ENCODE results near the gene ASCL1. TPM values are rescaled to one million over a fixed set of nuclear protein-coding genes. Genes with fewer than 3 reads are reported as not detected.

The ASCL1 gene
- total RNA-seq = under 1 TPM in 1 of 2 donors, not detected in 1; 0.16 TPM

DNA sequence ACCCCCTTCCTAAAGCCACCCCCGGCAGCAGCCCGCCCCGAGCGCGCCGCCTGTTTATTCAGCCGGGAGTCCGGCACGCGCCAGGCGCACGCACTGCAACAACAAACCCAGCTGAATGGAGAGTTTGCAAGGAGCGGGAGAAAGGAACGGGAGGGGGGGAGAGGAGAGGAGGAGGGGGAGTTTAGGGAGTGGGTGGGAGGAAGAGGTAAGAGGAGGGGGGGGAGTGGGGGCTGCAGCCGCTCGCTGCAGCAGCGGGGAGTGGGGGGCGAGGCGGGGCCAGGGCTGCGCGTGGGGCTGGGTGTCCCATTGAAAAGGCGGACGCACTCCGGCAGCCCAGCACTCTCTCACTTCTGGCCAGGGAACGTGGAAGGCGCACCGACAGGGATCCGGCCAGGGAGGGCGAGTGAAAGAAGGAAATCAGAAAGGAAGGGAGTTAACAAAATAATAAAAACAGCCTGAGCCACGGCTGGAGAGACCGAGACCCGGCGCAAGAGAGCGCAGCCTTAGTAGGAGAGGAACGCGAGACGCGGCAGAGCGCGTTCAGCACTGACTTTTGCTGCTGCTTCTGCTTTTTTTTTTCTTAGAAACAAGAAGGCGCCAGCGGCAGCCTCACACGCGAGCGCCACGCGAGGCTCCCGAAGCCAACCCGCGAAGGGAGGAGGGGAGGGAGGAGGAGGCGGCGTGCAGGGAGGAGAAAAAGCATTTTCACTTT is at the start of gene ASCL1:
Gene ASCL1, plus strand, starts transcription at position 336 of the 712 bp plus-strand sequence. CDS start 571 bp downstream, outside the sequence.
- H3K27ac Mint-ChIP-seq = peak within 1 kb of the TSS in 1 of 2 donors; percentile 14
- peaks cover 0 to 5% of the 10 kb centered on the region in 2 donors for H3K36me3 Mint-ChIP-seq
- DNase-seq (ENCODE audit: low spot score in 2 of 2) (no peak), ATAC-seq (no peak)
- H3K9me3 Mint-ChIP-seq = peaks cover 0 to 2% of the 10 kb centered on the region in 2 donors

DNA sequence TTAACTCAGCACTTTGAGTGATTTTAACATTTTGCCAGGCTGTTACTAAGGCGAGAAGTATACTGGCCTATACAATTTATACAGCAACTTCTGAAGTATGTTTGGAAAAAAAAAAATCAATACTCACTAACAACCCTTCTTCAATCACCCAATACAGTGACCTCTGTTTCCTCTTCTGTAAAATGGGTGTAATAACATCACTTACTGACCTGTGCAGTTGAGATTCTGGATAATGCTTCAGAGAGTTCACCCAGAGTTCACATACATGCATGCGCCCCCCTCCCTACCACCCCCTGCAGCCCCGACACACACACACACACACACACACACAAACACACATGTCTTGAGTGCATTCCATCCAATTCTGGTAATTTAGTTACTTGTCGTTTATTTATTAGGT is 49.6 kb upstream of the ASCL1 start:
- ATAC-seq = no peak
- no peak for DNase-seq (ENCODE audit: low spot score in 2 of 2)
- Mint-ChIP-seq H3K27ac (no peak overlapping the region), H3K36me3 (no peaks in the 10 kb centered on the region), H3K9me3 (no peaks in the 10 kb centered on the region)

DNA sequence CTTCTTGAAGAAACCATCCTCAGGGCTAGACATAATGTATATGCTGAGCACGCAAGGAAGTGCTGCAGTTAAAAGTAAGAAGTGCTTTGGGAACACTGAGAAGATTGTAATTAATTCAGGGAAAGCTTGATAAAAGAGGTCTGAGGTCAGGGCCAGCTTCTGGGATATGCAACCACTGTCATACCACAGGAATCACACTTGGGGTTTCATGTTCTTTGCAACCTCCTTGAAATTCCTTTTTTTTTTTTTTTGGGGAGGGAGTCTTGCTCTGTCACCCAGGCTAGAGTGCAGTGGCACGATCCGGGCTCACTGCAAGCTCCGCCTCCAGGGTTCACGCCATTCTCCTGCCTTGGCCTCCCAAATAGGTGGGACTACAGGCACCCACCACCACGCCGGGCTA is 47.3 kb upstream of the ASCL1 start:
- Mint-ChIP-seq H3K9me3 (no peaks in the 10 kb centered on the region), H3K36me3 (no peaks in the 10 kb centered on the region), H3K27ac (no peak overlapping the region)
- ATAC-seq (no peak), DNase-seq (ENCODE audit: low spot score in 2 of 2) (no peak)

DNA sequence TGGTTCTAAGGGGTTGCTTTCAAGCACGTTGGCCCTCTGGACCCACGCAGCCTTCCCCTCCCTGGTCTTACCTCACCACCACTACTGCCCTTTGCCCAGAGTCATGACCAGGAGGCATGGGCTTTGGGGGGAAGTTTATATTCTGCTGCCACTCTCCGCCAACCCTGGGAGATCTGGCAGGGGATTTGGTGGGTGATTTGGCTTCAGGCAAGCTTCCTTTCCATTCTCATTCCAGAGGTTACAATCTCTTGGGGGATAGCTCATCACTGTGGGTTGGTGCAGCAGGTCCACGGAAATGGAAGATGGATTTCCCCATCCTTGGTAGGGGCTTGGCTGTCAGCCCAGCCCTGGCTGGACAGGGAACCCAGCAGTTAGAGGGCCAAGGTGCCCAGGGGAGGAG is 46.7 kb upstream of the ASCL1 start:
- ATAC-seq (no peak), DNase-seq (ENCODE audit: low spot score in 2 of 2) (no peak)
- no peaks in the 10 kb centered on the region for H3K36me3 Mint-ChIP-seq
- no peak overlapping the region for H3K27ac Mint-ChIP-seq
- no peaks in the 10 kb centered on the region for H3K9me3 Mint-ChIP-seq

DNA sequence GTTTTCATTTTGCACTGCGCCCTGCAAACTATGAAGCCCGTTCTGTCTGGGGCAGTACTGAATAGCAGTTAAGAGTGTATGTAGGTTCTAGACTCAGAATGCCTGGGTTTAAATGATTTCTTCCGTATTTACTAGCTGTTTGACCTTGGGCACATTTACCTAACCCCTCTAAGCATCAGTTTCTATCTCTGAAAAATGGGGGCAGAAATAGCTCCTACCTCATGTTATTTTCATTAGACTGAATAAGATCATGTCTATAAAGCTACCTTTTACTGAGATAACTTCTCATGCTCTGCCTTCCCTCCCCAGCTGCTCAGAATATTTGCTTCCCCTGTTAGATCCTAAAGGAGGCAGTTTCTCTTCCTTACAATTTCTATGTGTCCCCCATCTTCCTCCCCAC is 46.2 kb upstream of the ASCL1 start:
- DNase-seq (ENCODE audit: low spot score in 2 of 2) = no peak
- H3K9me3 Mint-ChIP-seq = no peaks in the 10 kb centered on the region
- no peaks in the 10 kb centered on the region for H3K36me3 Mint-ChIP-seq
- no peak for ATAC-seq
- no peak overlapping the region for H3K27ac Mint-ChIP-seq

DNA sequence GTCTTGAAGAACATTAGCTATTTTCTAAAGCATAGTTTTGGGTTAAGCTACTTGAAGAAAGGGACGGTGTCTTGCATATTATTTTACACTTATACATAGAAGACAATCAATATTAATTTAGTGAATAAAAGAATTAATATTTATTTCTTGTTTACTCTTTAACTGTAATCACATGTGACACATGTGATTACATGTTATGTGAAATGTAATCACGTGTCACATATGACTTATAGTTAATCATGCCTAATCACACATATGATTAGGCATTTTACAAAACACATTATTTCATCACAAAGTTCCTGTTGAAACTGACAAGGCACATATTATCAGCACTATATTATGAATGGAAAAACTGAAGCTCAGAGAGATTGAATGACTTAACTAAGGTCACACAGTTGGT is 45.2 kb upstream of the ASCL1 start:
- no peak overlapping the region for H3K27ac Mint-ChIP-seq
- H3K9me3 Mint-ChIP-seq = no peaks in the 10 kb centered on the region
- ATAC-seq = no peak
- DNase-seq (ENCODE audit: low spot score in 2 of 2) = no peak
- H3K36me3 Mint-ChIP-seq = no peaks in the 10 kb centered on the region

DNA sequence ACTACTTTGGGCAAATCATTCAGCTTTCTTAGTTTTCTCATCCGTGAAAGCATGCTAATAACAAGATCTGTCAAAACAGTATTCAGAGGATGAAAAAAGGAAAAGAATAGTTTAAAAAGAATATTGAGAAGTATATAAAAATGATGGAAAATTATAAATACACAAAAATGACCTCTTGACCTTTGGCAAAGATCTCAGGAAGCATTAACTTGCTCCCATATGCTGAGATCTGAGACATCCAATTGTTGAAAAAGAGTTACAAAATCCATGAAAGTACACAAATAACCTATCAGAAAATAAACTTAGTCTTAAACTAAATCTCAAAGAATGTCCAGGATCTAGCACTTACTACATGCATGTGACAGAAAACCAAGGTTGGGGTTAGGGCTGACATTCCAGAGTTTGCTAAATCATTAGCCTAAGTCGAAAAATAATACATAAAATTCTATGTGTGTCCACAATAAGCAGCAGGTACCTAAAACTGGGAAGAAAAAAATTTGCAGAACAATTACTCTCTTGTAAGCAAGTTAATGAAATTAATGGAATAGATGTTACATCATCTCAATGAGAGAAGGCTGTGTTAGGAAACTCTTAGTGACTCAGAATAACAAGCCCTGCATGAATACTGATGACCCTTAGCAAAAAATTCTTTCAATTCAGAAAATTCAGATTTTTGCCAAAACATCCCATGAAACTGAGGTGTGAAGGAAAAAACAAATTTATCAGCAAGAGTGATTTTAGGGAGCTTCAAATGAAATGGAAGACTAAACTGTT is 43.8 kb upstream of the ASCL1 start:
- Mint-ChIP-seq H3K27ac (no peak overlapping the region), H3K36me3 (no peaks in the 10 kb centered on the region), H3K9me3 (no peaks in the 10 kb centered on the region)
- no peak for ATAC-seq
- DNase-seq (ENCODE audit: low spot score in 2 of 2) = no peak

DNA sequence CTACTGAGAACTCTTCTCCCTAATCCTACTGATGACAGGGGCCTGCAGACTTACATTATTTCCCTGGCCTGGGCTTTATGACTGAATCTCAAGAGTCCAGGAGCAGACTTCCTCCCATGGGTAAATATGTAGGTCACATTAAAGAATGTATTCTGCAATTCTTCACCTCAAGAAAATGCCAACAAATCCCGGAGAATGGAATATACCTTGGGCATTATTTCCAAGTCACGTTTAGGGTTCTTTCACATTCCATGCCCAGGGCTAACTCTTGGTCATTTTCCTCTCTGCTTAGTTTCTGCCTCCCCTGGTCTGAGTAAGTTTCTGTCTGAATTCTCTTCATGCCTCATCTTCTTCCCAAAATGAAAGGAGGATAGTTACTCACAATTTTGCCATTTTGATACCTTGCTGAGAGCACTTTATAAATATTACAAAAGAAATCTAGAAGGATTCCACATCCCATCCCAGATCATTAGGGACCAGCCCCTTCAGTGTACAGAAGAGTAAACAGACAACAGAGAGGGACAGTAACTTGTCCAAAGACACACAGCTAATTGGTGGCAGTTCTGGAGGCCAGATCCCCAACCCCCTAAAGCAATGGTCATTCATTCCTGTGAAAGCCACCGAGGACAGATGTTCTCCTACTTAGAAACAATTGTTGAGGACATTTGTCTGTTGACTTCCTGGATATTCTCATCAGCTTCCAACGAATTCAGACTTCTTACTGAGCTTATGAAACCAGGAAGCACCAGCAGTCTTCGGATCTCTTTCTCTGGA is 41.0 kb upstream of the ASCL1 start:
- DNase-seq (ENCODE audit: low spot score in 2 of 2) (no peak), ATAC-seq (no peak)
- no peaks in the 10 kb centered on the region for H3K9me3 Mint-ChIP-seq
- peak overlapping the region in 1 of 2 donors; percentile 51 for H3K27ac Mint-ChIP-seq
- no peaks in the 10 kb centered on the region for H3K36me3 Mint-ChIP-seq

- no peaks in the 10 kb centered on the region for H3K36me3 Mint-ChIP-seq
- H3K27ac Mint-ChIP-seq = peak within 1 kb of the TSS in 1 of 2 donors; percentile 51
- ATAC-seq (peak; percentile 44 to 77), DNase-seq (ENCODE audit: low spot score in 2 of 2) (peak in 1 of 2 donors; percentile 5)
- H3K9me3 Mint-ChIP-seq = no peaks in the 10 kb centered on the region
Measured at GRCh38 chr12:102917026-102917787, 40.3 kb upstream of the ASCL1 start, which contains the start of gene PAH. TSS of gene PAH (minus strand) at chr12:102917244. CDS start at chr12:102917130, 114 bp downstream.

DNA sequence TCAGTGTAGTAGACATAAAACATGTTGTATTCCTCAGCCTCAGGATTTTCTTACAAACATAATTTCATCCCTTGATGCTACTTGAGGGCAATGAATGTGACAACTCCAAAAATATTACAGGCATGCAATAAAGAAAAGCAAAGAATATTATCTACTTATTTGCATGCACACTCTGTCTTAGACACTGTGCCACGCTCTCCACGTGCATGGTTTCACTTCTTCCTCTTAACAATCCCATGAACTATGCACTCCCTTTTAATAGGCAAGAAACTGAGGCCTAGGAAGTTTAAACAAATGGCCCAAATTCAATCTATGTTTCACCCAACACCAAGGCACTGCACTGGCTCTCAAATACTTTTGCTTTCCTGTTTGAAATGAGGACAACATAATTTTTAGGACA is 38.6 kb upstream of the ASCL1 start:
- DNase-seq (ENCODE audit: low spot score in 2 of 2) (no peak), ATAC-seq (no peak)
- Mint-ChIP-seq H3K36me3 (no peaks in the 10 kb centered on the region), H3K9me3 (no peaks in the 10 kb centered on the region), H3K27ac (no peak overlapping the region)

- no peak overlapping the region for H3K27ac Mint-ChIP-seq
- ATAC-seq (no peak), DNase-seq (ENCODE audit: low spot score in 2 of 2) (no peak)
- no peaks in the 10 kb centered on the region for H3K9me3 Mint-ChIP-seq
- H3K36me3 Mint-ChIP-seq = no peaks in the 10 kb centered on the region
Measured at GRCh38 chr12:102920271-102920670, 37.2 kb upstream of the ASCL1 start.

DNA sequence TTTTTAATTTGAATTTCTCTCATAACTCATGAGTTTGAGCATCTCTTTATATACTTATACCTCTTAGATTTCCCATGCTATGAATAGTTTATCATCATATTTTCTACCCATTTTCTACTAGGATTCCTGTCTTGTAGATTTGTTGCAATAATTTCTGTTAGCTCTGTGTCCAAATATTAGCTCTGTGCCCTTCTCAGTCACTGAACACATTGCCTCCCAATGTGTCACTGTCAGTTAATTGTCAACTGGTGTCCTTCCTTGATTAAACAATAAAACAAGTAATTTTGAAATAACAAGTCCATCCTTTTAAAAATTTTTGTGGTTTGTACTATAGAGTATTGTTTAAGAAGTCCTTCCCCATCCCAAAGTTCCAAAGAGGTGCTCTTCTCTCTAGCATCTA is 36.2 kb upstream of the ASCL1 start:
- Mint-ChIP-seq H3K27ac (no peak overlapping the region), H3K36me3 (no peaks in the 10 kb centered on the region), H3K9me3 (no peaks in the 10 kb centered on the region)
- ATAC-seq = no peak
- DNase-seq (ENCODE audit: low spot score in 2 of 2) = no peak

- no peaks in the 10 kb centered on the region for H3K36me3 Mint-ChIP-seq
- ATAC-seq (no peak), DNase-seq (ENCODE audit: low spot score in 2 of 2) (no peak)
- H3K9me3 Mint-ChIP-seq = no peaks in the 10 kb centered on the region
- no peak overlapping the region for H3K27ac Mint-ChIP-seq
Measured at GRCh38 chr12:102927220-102927619, 30.3 kb upstream of the ASCL1 start.

GRCh38 chr12:102933168-102933567 is 24.3 kb upstream of the ASCL1 start:
- DNase-seq (ENCODE audit: low spot score in 2 of 2) (no peak), ATAC-seq (no peak)
- Mint-ChIP-seq H3K9me3 (no peaks in the 10 kb centered on the region), H3K27ac (no peak overlapping the region), H3K36me3 (no peaks in the 10 kb centered on the region)

DNA sequence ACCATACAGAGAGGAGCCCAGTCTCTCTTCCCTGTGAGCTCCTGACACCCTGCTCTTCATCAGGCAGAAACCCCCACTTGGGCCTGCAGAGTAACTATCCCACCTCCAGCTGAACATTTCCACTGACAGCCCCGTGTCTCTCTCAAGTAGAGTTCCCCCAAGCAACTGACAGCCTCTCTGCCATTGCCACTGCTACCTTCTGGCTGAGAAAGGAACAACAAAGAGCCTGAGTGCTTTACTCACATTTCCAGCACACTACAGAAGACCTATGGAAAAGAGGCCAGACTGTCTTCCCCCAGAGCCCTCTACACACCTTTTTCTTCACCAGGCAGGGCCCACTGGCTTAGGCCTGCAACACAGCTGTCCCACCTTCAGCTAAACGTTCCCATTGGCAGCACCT is 18.4 kb upstream of the ASCL1 start:
- peaks cover 0 to 5% of the 10 kb centered on the region in 2 donors for H3K9me3 Mint-ChIP-seq
- no peak overlapping the region for H3K27ac Mint-ChIP-seq
- DNase-seq (ENCODE audit: low spot score in 2 of 2) = no peak
- ATAC-seq = no peak
- H3K36me3 Mint-ChIP-seq = peaks cover 0 to 4% of the 10 kb centered on the region in 2 donors

DNA sequence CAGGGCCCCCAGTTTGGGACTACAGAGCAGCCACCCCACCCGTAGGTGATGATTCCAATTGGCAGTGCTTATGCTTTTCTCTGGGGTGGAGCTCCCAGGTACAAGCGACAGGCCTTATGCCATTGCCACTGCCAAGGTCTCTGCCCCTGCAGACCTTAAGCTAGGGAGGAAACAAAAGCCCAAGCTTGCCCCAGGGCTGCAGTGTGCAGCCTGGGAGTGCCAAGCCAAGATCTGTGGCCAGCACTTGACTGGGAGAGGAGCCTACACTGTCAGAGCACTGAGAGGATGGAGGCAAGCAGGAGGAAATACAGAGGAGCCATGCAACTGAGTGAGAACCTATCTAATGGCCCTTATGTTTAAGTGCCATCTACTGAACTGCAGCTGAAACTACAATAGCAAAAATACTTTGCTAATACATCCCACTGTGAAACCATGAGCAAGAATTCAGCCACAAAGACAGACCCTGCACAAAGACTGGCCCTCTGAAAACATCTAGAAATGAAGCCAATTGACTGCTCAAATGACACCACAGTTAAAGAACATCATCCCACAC is 17.7 kb upstream of the ASCL1 start:
- ATAC-seq = no peak
- Mint-ChIP-seq H3K9me3 (peaks cover 0 to 5% of the 10 kb centered on the region in 2 donors), H3K36me3 (peaks cover 0 to 4% of the 10 kb centered on the region in 2 donors), H3K27ac (no peak overlapping the region)
- no peak for DNase-seq (ENCODE audit: low spot score in 2 of 2)

All from activated naive CD4-positive, alpha-beta T cell treated with anti-CD3 and anti-CD28 coated beads, Interleukin-2, amount 50 U/mL, for 72 hours (primary cell).